GM12878 (cell line): ENCODE data around the gene IPO5.

ENCODE experiments used
- CBFB ChIP-seq: IDR thresholded peaks from 2 replicates; pipeline ENCODE4 v1.6.1; 2016; ENCODE audit warnings: antibody characterized with exemption, low read depth
- EZH2 ChIP-seq: IDR thresholded peaks from 2 replicates; pipeline ENCODE4 v1.6.1; 2012; ENCODE audit warnings: low read depth, mild to moderate bottlenecking, control low read depth, inconsistent platforms, low read length, borderline replicate concordance; ENCODE audit not compliant: control insufficient read depth
- MYC ChIP-seq: IDR thresholded peaks from 2 replicates; pipeline ENCODE4 v1.6.1; 2011; ENCODE audit warnings: mild to moderate bottlenecking, low read length, moderate library complexity, inconsistent platforms; ENCODE audit not compliant: insufficient read depth, insufficient replicate concordance, insufficient read length, severe bottlenecking
- POLR2AphosphoS5 ChIP-seq: IDR thresholded peaks from 2 replicates; pipeline ENCODE4 v1.6.1; 2011; ENCODE audit warnings: mild to moderate bottlenecking, low read length, inconsistent platforms
- TF ChIP-seq, protein P1 (sequence below): fragments of 450-650 bp; IDR thresholded peaks from 2 replicates; pipeline ENCODE4 v1.6.1; 2018; ENCODE audit warnings: mild to moderate bottlenecking, low read depth, moderate library complexity; ENCODE audit not compliant: partially characterized antibody
- TF ChIP-seq, protein P2 (sequence below): fragments of 450-650 bp; IDR thresholded peaks from 2 replicates; pipeline ENCODE4 v1.6.1; 2016; ENCODE audit warnings: mild to moderate bottlenecking
- TF ChIP-seq, protein P3 (sequence below), 3 experiments: IDR thresholded peaks in 2 of 3; conservative IDR thresholded peaks in 1 of 3; 2 replicates each; pipeline ENCODE4 v1.5.1; 2011; ENCODE audit warnings: low read depth in 3 of 3, low read length in 3 of 3, mild to moderate bottlenecking in 3 of 3, control low read depth in 2 of 3, moderate library complexity in 2 of 3, inconsistent platforms in 1 of 3, mixed read lengths in 1 of 3; ENCODE audit not compliant: control insufficient read depth in 2 of 3, insufficient read depth in 1 of 3; ENCODE audit errors: extremely low read depth in 1 of 3

DNA sequence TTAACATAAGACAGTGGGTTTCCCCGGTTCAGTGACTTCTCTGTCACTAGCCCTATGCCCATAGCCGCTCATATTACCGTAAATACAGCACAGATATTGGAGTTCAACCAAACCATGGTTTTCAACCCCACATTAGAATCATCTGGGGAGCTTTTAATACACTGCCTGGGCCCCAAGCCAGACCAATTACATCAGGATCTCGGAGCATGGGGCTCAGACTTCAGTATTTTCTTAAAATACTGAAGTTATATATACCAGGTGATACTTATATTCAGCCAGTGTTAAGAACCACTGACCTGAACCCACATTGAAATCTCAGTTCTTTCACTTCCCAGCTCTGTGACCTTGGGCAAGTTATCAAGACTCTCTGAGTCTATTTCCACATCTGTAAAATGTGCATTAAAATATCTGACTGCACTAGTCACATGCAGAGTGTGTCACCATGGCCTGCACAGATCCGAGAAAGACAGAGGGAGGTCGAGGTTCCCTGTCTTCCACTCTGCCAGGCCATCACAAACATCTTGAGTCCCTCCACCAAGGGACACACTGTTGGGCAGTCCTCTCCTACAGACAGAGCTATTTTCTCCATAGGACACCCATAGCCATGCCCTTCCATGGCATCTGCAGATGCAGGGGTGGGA, 32.2 kb upstream of the IPO5 start:
- TF ChIP-seq, protein P1, sequence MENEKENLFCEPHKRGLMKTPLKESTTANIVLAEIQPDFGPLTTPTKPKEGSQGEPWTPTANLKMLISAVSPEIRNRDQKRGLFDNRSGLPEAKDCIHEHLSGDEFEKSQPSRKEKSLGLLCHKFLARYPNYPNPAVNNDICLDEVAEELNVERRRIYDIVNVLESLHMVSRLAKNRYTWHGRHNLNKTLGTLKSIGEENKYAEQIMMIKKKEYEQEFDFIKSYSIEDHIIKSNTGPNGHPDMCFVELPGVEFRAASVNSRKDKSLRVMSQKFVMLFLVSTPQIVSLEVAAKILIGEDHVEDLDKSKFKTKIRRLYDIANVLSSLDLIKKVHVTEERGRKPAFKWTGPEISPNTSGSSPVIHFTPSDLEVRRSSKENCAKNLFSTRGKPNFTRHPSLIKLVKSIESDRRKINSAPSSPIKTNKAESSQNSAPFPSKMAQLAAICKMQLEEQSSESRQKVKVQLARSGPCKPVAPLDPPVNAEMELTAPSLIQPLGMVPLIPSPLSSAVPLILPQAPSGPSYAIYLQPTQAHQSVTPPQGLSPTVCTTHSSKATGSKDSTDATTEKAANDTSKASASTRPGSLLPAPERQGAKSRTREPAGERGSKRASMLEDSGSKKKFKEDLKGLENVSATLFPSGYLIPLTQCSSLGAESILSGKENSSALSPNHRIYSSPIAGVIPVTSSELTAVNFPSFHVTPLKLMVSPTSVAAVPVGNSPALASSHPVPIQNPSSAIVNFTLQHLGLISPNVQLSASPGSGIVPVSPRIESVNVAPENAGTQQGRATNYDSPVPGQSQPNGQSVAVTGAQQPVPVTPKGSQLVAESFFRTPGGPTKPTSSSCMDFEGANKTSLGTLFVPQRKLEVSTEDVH: no peak
- TF ChIP-seq, protein P2, sequence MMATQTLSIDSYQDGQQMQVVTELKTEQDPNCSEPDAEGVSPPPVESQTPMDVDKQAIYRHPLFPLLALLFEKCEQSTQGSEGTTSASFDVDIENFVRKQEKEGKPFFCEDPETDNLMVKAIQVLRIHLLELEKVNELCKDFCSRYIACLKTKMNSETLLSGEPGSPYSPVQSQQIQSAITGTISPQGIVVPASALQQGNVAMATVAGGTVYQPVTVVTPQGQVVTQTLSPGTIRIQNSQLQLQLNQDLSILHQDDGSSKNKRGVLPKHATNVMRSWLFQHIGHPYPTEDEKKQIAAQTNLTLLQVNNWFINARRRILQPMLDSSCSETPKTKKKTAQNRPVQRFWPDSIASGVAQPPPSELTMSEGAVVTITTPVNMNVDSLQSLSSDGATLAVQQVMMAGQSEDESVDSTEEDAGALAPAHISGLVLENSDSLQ: no peak
- TF ChIP-seq CBFB (no peak), MYC (no peak), POLR2AphosphoS5 (no peak), EZH2 (no peak)
- TF ChIP-seq, protein P3, sequence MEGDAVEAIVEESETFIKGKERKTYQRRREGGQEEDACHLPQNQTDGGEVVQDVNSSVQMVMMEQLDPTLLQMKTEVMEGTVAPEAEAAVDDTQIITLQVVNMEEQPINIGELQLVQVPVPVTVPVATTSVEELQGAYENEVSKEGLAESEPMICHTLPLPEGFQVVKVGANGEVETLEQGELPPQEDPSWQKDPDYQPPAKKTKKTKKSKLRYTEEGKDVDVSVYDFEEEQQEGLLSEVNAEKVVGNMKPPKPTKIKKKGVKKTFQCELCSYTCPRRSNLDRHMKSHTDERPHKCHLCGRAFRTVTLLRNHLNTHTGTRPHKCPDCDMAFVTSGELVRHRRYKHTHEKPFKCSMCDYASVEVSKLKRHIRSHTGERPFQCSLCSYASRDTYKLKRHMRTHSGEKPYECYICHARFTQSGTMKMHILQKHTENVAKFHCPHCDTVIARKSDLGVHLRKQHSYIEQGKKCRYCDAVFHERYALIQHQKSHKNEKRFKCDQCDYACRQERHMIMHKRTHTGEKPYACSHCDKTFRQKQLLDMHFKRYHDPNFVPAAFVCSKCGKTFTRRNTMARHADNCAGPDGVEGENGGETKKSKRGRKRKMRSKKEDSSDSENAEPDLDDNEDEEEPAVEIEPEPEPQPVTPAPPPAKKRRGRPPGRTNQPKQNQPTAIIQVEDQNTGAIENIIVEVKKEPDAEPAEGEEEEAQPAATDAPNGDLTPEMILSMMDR (IDR thresholded peaks at IDR 0.05 in 2 of 3, conservative IDR thresholded peaks at IDR 0.05 in 1 of 3; ENCODE audit: control insufficient read depth in 2 of 3, extremely low read depth in 1 of 3, insufficient read depth in 1 of 3, low read depth in 3 of 3, low read length in 3 of 3): no peak
